Gastroesophageal sphincter (tissue), 4 donors: ENCODE data around the gene CERCAM. TPM values are rescaled to one million over a fixed set of nuclear protein-coding genes. Genes with fewer than 3 reads are reported as not detected.

Experiments used
- ATAC-seq: fragments of 150-250 bp; one replicate; pipeline ENCODE4 v1.9.1; 2016; ENCODE audit warnings: mild to moderate bottlenecking, moderate library complexity
- H3K27ac ChIP-seq, 4 donors: fragments of 200-600 bp; sonication (generic) in 3 of 4; 1 replicate in 3 of 4; 2 replicates in 1 of 4; pipeline ENCODE4 v1.5.1; 2016 to 2019
- H3K27me3 ChIP-seq: fragments of 200-600 bp; sonication (generic); one replicate; pipeline ENCODE4 v1.5.1; 2019
- H3K36me3 ChIP-seq, 2 donors: fragments of 200-600 bp; sonication (generic); one replicate each; pipeline ENCODE4 v1.5.1; 2019; ENCODE audit warnings: control low read depth in 1 of 2
- H3K4me1 ChIP-seq, 3 donors: fragments of 200-600 bp; sonication (generic); 1 replicate in 2 of 3; 2 replicates in 1 of 3; pipeline ENCODE4 v1.5.1; 2016 to 2019; ENCODE audit warnings: control low read depth in 2 of 3
- H3K4me3 ChIP-seq, 2 donors: fragments of 200-600 bp; sonication (generic); one replicate each; pipeline ENCODE4 v1.5.1; 2019; ENCODE audit warnings: mild to moderate bottlenecking in 1 of 2, moderate library complexity in 1 of 2
- H3K9me3 ChIP-seq, 3 donors: fragments of 200-600 bp; sonication (generic); one replicate each; pipeline ENCODE4 v1.5.1; 2017 to 2019; ENCODE audit warnings: control low read depth in 2 of 3
- EP300 ChIP-seq: sonication (generic); formaldehyde crosslinking; IDR thresholded peaks from one replicate; pipeline ENCODE4 v1.6.1; 2017; ENCODE audit warnings: antibody characterized with exemption, mild to moderate bottlenecking
- POLR2A ChIP-seq, 2 donors: fragments of 450-650 bp; IDR thresholded peaks; one replicate each; pipeline ENCODE4 v1.6.1; 2017; ENCODE audit warnings: antibody characterized with exemption in 2 of 2, mild to moderate bottlenecking in 2 of 2, moderate library complexity in 1 of 2
- POLR2AphosphoS5 ChIP-seq: sonication (generic); formaldehyde crosslinking; IDR thresholded peaks from one replicate; pipeline ENCODE4 v1.6.1; 2017; ENCODE audit warnings: antibody characterized with exemption
- WGBS, 2 donors: methylation state at CpG; one replicate each; pipeline ENCODE4 v1.1.5; 2018; ENCODE audit warnings: low coverage in 1 of 2; 5-methylcytosine and 5-hydroxymethylcytosine counted together
- total RNA-seq, 4 donors: library from RNA; depleted of rRNA; stranded (reverse); fragments of >200 nt; gene quantifications; one replicate each; pipeline ENCODE4 v1.1.0, GENCODE V29; 2016
- TF ChIP-seq, protein P1 (sequence below), 4 experiments: fragments of 200-600 bp in 2 of 4; fragments of 450-650 bp in 2 of 4; sonication (generic) in 1 of 4; IDR thresholded peaks; one replicate each; pipeline ENCODE4 v1.5.1; 2017 to 2019; ENCODE audit warnings: antibody characterized with exemption in 4 of 4, mild to moderate bottlenecking in 2 of 4, moderate library complexity in 2 of 4

Gene CERCAM
- total RNA-seq, 4 donors from 2014 or later = 18.0 to 30.0 (median 28.1) TPM

DNA sequence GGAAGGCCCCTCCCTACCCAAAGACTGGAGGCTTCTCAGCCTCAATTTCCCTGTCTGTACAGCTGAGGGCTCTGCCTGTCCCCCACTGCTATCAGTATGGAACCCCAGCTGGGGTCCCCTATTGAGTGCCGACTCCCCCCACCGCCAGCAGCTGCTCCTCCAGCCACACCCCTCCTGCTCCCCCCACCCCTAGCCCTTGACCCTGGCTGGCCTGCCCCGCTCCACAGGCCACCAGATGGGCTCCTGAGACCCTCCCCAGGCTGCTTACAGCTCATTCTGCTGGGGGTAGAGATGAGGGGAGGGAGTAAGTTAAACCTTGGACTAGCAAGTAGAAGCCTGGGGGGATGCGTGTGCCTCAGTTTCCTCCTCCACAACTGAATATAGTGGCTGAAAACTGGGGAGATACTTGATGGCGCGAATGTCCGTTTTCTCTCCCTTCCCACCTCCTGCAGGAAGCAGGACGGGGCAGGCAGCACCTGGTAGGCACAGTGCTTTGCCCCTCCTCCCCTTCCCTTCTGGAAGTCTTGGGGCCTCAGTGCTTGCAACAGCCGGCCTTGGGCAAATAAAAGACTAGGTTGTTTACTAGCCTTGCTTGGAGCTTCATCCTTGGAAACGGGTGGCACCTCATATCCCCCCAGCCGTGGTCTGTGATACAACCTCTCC lies 30.4 kb upstream of the CERCAM start:
- TF ChIP-seq POLR2A (IDR thresholded peaks at IDR 0.05) (no peak), EP300 (no peak)
- TF ChIP-seq, protein P1, sequence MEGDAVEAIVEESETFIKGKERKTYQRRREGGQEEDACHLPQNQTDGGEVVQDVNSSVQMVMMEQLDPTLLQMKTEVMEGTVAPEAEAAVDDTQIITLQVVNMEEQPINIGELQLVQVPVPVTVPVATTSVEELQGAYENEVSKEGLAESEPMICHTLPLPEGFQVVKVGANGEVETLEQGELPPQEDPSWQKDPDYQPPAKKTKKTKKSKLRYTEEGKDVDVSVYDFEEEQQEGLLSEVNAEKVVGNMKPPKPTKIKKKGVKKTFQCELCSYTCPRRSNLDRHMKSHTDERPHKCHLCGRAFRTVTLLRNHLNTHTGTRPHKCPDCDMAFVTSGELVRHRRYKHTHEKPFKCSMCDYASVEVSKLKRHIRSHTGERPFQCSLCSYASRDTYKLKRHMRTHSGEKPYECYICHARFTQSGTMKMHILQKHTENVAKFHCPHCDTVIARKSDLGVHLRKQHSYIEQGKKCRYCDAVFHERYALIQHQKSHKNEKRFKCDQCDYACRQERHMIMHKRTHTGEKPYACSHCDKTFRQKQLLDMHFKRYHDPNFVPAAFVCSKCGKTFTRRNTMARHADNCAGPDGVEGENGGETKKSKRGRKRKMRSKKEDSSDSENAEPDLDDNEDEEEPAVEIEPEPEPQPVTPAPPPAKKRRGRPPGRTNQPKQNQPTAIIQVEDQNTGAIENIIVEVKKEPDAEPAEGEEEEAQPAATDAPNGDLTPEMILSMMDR (IDR thresholded peaks at IDR 0.05) = no peak
- Histone ChIP-seq H3K36me3 (peaks cover 0 to 85% of the 10 kb centered on the region in 2 donors), H3K9me3 (no peaks in the 10 kb centered on the region), H3K4me1 (no peaks in the 10 kb centered on the region), H3K27ac (no peak overlapping the region), H3K27me3 (peaks cover 50% of the 10 kb centered on the region), H3K4me3 (no peak overlapping the region)
- no peak for ATAC-seq
- WGBS, 2 donors = 83% methylated on average over 8 of the region's 11 CpGs; no CpG with 5 or more reads in 1 of the 2 donors

DNA sequence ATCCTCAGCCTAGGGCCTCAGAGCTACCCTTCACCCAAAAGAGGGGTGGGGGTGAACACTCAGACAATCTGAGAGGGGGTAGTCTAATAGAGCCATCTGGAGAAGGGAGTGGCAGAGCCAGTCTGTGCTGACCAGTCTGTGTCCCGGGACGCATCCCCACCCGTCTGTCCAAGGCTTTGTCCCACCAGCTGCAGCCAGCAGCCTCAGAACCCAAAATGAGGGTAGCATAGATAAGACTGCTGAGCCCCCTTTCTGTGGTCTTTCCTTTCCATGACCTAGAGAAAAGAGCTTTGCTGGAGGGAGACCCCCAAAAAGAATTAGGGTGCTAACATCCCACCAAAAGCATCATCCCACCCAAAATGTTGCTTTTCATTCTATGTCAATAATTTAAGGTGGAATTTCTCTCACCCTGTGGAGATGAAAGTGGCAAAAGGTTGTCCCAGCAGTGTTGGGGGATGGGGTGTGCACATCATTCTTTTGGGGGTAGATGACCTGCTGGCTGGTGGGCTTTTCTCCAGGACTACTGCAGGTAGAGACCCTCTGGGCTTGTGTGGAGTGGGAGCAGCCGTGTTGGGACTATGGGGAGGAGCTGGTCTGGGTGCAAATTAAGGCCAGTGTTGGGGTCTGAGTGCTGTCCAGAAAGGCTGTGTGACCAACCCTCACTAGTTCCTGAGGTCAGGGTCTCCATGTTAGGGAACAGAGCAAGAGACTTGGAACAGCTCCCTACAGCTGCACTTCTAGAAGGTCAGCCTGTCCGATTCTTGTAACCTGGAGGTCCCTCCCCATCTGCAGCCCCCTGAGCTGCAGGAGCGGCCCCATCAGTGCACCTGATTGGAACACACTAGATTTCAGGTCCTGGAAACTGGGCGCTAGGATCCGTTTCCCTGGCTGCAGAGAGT lies 29.6 kb upstream of the CERCAM start:
- Histone ChIP-seq H3K36me3 (peaks cover 0 to 78% of the 10 kb centered on the region in 2 donors), H3K4me3 (no peak overlapping the region)

DNA sequence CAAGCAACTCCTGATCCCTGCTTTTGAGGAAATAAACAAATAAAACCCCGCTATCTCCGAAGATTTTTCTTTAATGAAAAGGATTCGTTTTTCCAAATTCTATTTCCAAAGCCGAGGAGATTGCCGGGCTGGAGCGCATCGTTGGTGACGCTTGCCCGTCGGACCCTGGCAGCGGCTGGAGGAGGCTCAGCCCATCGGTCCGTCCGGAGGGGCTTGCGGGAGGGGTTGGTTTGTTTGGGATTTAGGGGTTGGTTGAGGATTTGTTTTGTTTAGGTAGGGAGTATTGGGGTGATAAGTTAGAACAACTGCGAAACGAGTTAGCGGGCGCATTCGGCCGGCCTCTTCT lies 28.7 kb upstream of the CERCAM start:
- no peak for TF ChIP-seq POLR2AphosphoS5
- TF ChIP-seq, protein P1 (IDR thresholded peaks at IDR 0.05) = no peak
- no peak for TF ChIP-seq EP300
- no peak for TF ChIP-seq POLR2A (IDR thresholded peaks at IDR 0.05)
- H3K9me3 ChIP-seq = no peaks in the 10 kb centered on the region
- no peak overlapping the region for H3K27ac ChIP-seq
- ATAC-seq = no peak
- 88% methylated on average over 14 of the region's 21 CpGs; no CpG with 5 or more reads in 1 of the 2 donors for WGBS, 2 donors
- H3K27me3 ChIP-seq = peaks cover 65% of the 10 kb centered on the region
- H3K4me1 ChIP-seq = peaks cover 0 to 7% (median 0%) of the 10 kb centered on the region in 3 donors
- peaks cover 0 to 69% of the 10 kb centered on the region in 2 donors for H3K36me3 ChIP-seq
- no peak overlapping the region for H3K4me3 ChIP-seq

More for the DNA sequence above, 29.6 kb upstream of the CERCAM start:
- TF ChIP-seq POLR2A (IDR thresholded peaks at IDR 0.05) (no peak), EP300 (no peak), POLR2AphosphoS5 (no peak)
- TF ChIP-seq, protein P1 (IDR thresholded peaks at IDR 0.05) = no peak
- no CpG with 5 or more reads among the region's 8 CpGs for WGBS, 2 donors
- ATAC-seq = no peak
- Histone ChIP-seq H3K27me3 (peaks cover 57% of the 10 kb centered on the region), H3K9me3 (no peaks in the 10 kb centered on the region), H3K4me1 (no peaks in the 10 kb centered on the region), H3K27ac (no peak overlapping the region)

DNA sequence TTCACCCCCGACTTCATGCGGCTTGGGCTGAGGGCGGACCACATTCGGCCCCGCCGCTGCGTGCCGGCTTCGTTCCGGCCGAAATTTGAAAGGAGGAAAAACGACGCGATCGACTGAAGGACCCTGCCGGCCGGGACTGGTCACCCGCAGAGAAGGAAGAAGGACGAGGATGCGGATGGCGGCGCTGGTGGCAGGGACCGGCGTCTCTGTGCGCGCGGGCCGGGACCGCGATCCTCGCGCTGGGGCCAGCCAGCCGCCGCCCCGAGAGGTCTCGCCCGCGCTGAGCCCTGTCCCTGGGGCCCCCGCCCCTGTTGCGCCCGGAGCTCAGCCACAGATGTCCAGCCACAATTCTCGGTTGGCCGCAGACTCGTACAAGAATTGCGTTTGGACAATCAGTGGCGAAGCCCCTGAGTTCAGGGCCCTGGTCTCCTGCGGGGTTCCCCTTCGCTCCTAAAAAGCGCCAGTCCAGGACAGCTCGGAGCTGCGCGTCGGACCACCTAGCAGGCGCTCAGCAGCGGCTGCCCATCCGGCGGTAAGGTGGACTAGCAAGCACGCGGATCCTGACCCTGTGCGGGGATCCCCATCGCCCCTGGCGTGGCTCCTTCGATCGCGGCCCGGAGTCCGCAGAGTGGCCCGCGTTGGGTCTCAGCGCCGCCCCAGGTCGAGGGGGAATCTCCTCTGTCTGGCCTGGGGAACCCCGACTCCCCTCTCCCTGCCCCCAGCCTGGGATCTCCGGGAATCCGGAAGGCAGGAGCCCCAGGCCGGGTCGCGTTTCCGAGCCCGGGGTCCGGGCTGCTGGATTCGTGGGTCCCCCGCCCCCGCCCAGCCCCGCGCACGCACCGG lies 28.1 kb upstream of the CERCAM start:
- 40% methylated on average over 1 of the region's 88 CpGs; no CpG with 5 or more reads in 1 of the 2 donors for WGBS, 2 donors
- ATAC-seq = no peak
- Histone ChIP-seq H3K27ac (no peak overlapping the region), H3K36me3 (peaks cover 0 to 63% of the 10 kb centered on the region in 2 donors), H3K27me3 (peaks cover 70% of the 10 kb centered on the region), H3K4me1 (peaks cover 0 to 13% (median 0%) of the 10 kb centered on the region in 3 donors), H3K4me3 (no peak overlapping the region), H3K9me3 (no peaks in the 10 kb centered on the region)
- TF ChIP-seq POLR2A (IDR thresholded peaks at IDR 0.05) = no peak
- TF ChIP-seq, protein P1 (IDR thresholded peaks at IDR 0.05) = no peak
- no peak for TF ChIP-seq POLR2AphosphoS5
- TF ChIP-seq EP300 = no peak
